Activated T-helper 1 cell treated with Interleukin-2 at 50 U/mL for 16 hours (primary cell): Measurements from ENCODE around the gene PRODH.
"Not testable (repeated sequence)": the region's sequence is repeated elsewhere in the genome, so short reads cannot be mapped to it uniquely, and the experiment has no call there.

Experiments
- DNase-seq: peaks from one replicate; pipeline ENCODE4 v3.0.0-alpha.2; 2020; ENCODE audit warnings: low read depth

The PRODH gene

DNA sequence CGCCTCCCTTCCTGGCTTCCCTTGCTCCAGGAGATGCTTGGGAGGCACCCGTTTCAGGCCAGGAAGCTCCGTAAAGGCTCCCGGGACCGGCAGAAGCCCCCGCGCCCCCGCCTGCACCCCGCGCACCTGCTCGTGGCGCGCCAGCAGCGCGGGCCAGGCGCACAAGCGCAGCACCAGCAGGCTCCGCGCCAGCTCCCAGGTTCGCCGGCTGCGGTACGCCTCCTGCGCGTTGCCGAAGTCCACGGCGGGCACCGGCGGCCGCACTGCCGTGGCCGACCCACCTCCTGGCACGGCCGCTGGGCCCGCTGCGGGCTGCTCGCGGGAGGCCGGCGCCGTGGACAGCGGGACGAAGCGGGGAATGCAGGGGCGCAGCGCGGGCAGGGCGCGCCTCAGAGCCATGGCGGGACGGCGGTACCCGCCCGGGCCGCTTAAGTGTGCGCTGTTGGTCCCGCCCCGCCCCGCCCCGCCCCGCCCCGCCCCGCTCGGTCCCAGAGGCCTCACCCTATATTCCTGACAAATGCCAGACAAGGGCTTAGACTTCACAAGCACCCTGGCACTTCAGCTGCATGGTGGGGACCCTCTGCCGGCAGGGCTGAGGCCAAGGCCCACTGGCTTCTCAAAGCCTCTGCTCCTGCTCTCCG is at the start of gene PRODH:
PRODH (minus strand) TSS at position 405 of the 641 bp plus-strand sequence; CDS start at position 399, 6 bp downstream.
- no peak for DNase-seq

GRCh38 chr22:18985780-18986179 is 49.7 kb upstream of the PRODH start:
- DNase-seq: no peak

DNA sequence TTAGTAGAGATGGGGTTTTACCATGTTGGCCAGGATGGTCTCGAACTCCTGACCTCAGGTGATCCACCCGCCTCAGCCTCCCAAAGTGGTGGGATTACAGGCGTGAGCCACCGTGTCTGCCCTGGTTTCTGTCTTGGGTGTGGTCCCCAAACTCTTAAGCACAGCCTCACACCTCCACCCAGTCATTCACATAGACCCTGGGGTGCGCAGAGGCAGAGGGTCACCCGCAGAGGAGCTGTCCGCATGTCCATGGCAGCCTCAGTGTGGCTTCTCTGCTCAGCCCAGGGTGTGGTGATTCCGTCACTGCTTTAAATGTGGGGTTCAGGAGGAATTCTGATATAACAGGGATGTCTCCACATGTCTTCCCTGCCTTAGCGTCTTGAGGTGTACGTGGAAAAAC is 48.5 kb upstream of the PRODH start:
- DNase-seq: no peak

GRCh38 chr22:18983120-18983651 is 47.1 kb upstream of the PRODH start:
- no peak for DNase-seq

DNA sequence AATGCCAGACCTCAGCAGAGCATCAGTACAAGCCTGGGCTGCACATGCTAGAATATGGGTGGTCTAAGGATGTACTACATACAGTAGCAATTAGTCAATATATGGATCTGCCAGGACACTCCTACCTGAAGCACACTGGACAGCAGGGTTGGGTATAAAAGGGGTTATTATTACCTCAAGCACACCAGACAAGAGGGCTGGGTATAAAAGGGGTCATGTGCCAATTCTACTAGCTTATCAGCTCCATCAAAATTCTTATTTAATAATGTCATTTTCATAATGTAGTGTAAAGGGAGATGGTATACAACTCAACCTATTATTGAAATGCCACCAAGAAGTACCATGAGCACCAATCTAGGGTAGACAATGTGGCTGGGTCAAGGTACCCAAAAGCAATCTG is 44.7 kb upstream of the PRODH start:
- DNase-seq: no peak

DNA sequence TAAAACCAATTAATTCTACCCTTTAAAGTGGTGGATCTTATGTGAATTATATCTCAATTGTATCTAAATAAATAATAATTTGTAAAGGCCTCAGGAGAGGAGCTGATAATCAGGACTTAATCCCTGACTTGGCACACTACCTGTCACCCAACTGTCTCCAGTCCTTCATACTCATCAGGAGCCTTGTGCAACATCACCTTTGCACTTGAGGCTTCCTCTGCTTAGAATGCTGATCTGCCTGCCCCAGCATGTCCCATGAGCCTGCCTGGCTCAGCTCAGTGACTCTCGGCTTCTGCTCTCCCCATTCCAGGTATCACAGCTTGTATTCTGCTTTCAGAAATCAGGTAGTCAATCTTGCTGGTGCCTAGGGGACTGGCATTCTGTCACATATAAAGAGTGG is 43.9 kb upstream of the PRODH start:
- no peak for DNase-seq

DNA sequence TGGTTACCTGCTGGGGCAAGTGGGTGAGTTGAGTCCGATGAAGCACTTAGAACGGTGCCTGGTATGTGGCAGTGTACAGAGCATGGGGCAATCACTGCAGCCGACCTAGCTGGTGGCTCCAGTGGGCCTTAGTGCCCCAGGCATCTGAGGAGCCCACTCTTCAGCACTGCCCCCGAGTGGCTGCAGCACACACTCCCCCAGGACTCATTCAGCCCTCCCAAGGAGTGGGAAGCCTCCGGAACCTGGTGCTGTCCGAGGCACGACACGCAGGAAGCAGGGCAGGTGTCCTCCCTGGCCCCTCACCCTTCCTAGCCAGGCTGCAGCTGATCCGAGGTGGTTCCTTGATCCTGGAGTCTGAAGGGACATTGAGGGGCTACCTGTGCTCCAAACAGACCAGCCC is 42.4 kb upstream of the PRODH start:
- DNase-seq: no peak

- no peak for DNase-seq
Measured at GRCh38 chr22:18977824-18978425, 41.8 kb upstream of the PRODH start.

GRCh38 chr22:18976197-18976751 is 40.2 kb upstream of the PRODH start:
- no peak for DNase-seq

- DNase-seq: no peak
Measured at GRCh38 chr22:18975434-18976196, 39.5 kb upstream of the PRODH start.

DNA sequence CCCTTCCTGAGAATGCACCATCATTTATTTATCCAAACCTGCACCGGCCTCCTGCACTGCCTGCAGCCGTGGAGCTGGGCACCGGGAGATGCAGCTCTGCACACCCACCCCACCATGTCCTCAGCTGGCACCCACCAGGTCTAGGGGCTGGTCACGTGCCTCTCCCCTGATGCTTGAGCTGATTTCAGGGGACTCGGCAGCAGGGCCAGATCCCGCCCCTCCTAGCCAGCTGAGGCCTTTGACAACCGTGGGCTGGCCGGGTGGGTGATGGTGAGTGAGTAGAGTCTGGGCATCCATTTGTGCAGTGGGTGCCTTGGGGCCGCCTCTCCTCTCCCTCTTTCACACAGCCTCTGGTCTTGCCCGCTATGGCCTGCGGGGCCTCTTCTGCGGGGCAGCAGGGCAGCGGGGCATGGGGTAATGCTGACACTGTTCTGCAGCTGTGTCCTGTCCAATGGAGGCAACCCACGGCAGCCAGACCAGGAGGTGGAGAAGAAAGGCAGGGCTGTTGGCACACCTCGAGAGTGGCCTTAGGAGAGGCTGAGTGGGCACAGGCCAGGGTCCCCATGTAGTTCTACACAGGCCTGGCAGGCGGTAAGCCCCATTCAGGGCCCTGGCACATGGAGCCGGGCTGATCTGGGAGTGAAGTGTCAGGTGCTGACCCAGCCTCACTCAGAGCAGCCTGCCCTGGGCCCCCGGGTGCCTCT is 38.5 kb upstream of the PRODH start:
- no peak for DNase-seq

GRCh38 chr22:18973264-18974031 is 37.4 kb upstream of the PRODH start:
- no peak for DNase-seq

DNA sequence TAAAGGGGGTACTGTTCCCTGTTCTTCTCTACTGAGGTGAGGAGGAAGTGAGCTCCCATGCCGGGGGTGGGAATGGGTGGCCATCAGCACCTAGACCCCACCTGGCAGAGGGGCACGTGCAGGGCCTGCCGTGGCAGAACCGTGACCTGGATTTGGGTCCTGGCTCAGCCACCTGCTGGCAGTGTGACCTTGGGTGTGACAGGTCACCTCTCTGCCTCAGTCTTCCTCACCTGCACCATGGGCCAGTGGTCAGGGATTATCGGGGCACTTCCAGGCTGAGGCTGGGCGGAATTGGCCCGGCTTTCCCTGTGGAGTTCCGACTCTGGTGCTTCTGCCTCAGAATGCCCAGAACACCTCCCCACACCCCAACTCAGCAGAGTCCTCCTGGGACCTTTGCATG is 36.5 kb upstream of the PRODH start:
- not testable (repeated sequence) for DNase-seq

GRCh38 chr22:18972029-18972428 is 35.9 kb upstream of the PRODH start:
- not testable (repeated sequence) for DNase-seq

DNA sequence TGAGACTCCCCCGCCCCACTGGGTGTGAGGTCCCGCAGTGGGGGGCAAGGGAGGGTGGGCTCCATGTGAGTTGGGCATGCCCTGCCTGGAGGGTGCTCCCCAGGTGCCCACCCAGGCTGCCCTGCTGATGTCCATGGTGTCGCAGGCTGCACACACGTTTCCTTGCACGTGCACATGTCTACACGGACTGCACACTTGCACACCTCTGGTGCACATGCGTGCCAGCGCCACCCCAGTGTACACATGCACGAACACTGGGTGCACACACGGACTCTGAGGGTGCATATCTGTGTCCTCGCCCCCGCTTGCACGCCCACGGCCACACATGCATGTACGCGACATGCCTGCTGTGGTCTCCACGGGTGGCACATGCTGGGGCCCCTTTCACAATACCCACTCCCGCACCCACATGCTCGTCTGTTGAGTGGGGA is 35.2 kb upstream of the PRODH start:
- no peak for DNase-seq

GRCh38 chr22:18970948-18971315 is 34.8 kb upstream of the PRODH start:
- no peak for DNase-seq

GRCh38 chr22:18970176-18970947 is 34.3 kb upstream of the PRODH start:
- DNase-seq: no peak

GRCh38 chr22:18969158-18969942 is 33.3 kb upstream of the PRODH start:
- not testable (repeated sequence) for DNase-seq

DNA sequence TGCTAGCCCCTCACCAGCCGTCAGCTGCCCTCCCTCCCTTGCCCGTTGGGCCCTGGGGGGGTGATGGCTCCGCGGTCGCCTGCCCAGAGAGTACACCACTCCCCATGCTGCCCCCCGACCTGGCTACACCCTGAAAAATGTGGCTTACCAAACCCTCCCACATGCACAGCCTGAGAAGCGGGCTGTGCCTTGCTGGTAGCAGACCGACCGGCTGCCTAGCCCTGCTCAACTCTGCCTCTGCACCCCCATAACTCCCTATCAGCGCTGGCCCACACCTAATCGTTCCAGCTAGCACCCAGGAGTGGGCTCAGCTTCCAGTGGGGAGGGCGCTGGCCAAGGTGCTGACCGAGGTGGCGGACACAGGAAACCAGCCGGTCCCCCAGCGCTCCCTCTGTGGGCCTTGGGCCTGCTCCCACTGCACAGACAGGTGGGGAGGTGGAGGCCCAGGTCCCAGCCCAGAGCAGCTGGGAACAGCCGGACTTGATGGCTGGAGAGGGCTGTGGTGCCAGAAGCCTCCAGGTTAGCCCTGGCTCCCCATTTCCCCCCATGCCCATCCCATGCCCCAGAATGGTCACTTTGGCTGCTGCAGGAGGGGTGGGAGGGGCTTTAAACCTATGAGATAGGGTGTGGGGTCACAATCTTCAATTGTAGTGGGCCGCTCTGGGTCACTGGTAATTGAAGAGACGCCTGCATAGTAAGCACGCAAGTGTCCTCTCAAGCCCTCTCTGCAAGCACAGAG is 32.1 kb upstream of the PRODH start:
- no peak for DNase-seq
